NCI-H748 treated with DMSO at 0.1 percent for 48 hours (cell line): ENCODE results near the gene TAB3.

ENCODE experiments used
- DNase-seq: peaks from one replicate; lab custom pipeline; 2025; lab: John Stamatoyannopoulos, UW

TAB3 gene, protein sequence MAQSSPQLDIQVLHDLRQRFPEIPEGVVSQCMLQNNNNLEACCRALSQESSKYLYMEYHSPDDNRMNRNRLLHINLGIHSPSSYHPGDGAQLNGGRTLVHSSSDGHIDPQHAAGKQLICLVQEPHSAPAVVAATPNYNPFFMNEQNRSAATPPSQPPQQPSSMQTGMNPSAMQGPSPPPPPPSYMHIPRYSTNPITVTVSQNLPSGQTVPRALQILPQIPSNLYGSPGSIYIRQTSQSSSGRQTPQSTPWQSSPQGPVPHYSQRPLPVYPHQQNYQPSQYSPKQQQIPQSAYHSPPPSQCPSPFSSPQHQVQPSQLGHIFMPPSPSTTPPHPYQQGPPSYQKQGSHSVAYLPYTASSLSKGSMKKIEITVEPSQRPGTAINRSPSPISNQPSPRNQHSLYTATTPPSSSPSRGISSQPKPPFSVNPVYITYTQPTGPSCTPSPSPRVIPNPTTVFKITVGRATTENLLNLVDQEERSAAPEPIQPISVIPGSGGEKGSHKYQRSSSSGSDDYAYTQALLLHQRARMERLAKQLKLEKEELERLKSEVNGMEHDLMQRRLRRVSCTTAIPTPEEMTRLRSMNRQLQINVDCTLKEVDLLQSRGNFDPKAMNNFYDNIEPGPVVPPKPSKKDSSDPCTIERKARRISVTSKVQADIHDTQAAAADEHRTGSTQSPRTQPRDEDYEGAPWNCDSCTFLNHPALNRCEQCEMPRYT

DNA sequence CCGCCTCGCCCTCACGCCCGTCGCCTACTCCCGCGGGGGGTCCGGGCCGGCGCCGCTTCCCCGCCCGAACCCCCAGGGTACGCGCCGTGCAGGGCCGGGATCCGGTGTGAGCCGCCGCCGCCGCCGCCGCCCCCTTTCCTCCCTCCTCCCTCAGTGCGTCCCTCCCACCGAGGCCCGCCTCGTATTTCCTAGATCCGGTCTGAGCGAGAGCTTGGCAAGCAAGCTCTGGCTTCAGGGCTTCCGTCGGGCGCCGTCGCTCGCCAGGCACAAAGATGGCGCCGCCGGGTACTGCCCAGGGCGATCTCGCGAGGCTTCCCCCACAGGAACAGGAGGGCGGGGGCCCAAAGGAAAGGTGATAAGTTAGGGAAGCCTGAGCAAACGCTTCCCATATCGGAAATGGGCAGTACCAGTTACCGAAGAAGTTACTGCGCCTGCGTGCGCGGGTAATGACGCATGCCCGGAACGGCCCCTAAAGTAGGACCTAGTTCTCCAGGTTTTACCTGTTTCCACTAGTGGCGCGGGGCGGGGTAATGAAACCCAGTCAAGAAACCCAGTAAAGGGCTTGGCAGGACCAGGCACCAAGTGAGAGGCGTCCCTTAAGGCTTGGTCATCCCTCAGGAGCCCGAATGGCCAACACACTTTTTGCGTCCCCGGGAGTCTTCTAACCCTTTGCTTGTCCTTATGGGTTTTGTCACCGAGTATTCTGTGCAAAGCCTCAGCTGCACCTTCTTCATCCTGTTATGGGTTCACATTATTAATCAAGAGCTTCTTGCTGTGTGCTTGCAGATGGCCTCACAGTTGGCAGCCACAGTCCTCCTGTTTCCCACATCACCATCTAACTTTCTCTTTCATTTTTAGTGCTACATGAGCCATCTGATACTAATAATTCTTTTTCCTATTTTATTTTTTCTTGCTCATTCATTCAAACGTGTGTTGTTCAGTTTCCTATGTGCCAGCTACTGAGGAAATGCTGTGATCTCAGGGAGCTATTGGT is at the start of gene TAB3:
Gene TAB3 (minus strand): TSS at position 108 of the 994 bp plus-strand sequence. CDS start 29,666 bp downstream, outside the sequence.
- peak; percentile 92 for DNase-seq

GRCh38 chrX:30938295-30938694 is 49.2 kb upstream of the TAB3 start:
- no peak for DNase-seq

DNA sequence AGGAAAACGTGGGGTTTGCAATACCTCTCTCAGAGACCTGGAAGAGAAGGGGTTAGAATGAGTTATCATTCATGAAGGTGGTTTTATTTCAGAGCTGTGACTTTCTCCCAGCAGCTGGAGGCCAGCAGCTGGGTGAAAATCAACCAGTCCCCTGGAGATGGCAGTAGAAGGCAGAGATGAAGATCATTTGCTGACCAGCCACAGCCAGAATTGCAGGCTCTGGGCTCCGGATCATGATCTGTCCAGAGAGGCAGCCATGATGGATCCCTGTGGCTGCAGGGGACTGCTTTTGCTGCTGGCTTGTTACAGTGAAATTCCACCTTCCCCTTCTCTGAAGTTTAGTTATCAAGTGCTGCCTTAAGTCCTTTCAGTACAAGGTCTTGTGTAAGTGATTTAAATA is 46.9 kb upstream of the TAB3 start:
- DNase-seq = no peak

GRCh38 chrX:30931920-30932319 is 42.9 kb upstream of the TAB3 start:
- no peak for DNase-seq

GRCh38 chrX:30930679-30931078 is 41.6 kb upstream of the TAB3 start:
- DNase-seq = no peak

- no peak for DNase-seq
These were observed 41.1 kb upstream of the TAB3 start for GRCh38 chrX:30930143-30930542.

GRCh38 chrX:30920271-30920670 is 31.2 kb upstream of the TAB3 start:
- DNase-seq = no peak

DNA sequence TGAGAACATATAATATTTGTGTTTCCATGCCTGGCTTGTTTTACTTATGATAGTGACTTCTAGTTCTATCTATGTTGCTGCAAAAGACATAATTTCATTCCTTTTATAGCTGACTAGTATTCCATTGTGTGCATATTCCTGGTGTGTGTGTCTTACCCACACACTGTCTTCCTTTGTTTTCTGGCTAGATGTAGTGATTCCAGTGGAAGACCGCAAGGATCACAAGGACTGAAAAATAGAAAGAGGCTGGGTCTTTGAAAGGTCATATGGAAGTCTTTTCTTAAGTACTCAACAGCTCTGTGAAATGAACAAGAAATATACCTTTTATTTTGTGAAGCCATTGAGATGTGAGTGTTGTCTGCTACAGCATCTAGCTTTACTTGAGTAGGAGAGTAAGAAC is 29.4 kb upstream of the TAB3 start:
- no peak for DNase-seq

GRCh38 chrX:30913492-30913891 is 24.4 kb upstream of the TAB3 start:
- DNase-seq = no peak

DNA sequence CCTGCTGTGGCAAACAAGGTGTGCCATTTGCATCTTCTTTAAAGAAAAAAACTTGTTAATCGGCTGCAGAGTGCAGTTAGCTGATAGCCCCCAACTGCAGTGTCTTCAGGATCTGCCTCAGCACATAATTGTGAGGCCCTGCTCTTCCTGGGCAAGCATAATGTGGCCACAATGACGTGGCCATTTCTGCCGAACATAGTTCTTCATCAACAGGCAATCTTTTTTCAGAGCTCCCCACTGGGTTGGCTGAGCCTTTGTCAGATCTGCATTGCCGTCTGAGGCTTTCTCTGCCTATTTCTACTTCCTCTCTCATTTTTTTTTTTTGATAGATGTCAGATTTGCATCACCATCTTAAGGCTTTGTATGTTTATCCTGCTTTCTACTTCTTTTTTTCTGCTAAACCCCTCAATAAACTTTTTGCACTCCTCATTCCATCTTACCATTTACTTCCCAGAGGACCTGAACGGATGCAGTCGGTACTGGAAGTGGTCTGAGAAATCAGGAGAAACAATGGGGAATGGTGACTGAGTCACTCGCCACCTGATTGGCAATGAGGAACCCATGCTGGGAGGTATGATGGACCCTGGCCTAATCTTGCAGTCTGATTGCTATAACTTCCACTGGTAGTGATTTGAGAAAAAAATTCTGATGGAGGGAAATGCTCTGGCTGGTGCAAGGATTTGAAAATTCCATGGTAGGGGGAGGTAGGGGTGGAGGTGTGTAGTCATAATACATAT is 21.2 kb upstream of the TAB3 start:
- no peak for DNase-seq

DNA sequence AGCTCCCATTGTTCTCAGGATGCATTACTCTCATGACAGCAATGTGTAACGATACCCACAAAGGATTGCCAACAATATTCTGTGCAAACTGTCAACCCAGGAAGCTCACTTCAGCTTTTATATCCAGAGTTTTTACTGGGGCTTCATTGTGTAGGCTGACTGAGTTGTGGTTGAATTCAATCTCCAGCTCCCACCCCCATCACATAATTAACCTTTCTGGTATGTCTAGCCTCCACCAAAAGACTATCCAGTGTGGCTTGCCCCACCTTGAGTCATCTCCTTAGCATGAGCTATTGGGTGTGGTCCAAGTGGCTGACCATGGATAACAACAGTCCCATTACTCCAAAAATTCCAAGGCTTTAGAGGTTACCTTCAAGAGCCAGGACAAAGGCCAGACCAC is 17.7 kb upstream of the TAB3 start:
- no peak for DNase-seq

- DNase-seq = no peak
These were observed 16.3 kb upstream of the TAB3 start for GRCh38 chrX:30905321-30905720.

DNA sequence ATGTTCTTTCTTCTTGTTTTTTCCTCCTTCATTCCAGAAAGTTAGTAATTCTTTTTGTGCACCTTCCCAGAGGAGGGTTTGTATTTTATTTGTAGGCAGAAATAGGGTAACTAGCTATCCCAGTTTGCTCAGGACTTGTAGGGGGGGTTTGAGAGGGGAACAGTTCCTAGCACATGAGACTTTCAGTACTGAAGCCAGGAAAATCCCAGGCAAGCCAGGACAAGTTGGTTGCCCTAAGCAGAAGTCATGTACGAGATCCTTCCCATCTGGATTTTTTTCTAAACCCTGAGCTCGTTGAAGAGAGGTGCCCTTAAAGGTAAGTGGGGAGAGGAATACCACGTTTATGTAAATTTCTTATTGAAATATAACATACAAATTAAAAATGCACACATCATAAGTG is 15.6 kb upstream of the TAB3 start:
- no peak for DNase-seq

DNA sequence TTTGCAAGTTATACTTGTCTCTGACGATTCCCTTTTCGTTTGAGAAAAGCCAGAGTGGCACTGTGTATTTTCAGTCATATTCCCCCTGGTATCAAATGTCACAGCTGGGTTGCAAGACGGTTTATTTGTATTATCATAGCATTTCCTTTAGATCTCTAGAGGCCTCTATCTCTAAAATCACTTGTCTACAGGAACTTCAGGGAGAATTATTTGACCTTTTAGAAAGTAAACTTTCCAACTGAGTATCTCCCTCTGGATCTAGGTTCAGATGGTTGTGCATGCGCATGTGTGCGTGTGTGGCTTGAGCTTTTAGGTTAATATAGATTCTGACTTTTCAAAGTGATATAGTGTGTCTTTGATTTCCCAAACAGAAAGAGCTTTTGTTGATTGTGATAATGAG is 15.1 kb upstream of the TAB3 start:
- no peak for DNase-seq

- no peak for DNase-seq
These were observed 11.2 kb upstream of the TAB3 start for GRCh38 chrX:30900227-30900626.

DNA sequence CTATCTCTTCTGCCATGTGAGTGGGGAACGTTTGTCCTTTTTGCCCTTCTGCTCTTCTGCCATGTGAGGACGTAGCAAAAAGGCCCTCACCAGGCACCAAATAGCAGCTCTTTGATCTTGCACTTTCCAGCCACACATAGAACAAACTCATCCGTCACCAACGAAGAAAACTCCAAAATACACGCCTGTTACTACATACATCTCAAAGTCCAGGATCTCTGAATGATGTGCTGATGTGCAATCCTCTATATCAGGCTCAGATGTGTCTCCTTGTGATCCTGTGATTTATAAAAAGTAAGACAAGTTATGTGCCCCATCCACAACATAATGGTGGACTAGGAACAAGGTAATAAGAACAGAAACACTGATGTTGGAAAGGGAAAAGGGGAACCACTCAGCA is 9.8 kb upstream of the TAB3 start:
- no peak for DNase-seq

DNA sequence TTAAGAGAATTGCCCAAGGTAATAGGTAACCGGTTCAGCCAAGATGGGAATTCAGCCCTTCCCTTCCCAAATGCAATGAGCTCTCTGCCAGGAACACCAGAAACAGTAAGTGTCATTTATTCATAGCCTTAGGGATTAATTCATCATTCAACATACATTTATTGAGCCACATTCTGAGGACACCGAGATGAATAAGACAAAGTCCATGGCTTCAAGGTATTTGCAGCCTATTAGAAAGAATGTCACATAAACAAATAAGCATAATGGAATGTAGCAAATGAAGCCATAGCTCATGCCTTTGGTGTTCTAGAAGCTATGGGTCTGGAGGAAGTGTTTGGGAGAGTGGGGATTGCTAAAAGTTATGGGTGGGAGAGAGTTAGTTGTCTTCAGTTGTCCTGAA is 6.3 kb upstream of the TAB3 start:
- DNase-seq = no peak

GRCh38 chrX:30893206-30893605 is 4.2 kb upstream of the TAB3 start:
- DNase-seq = no peak

DNA sequence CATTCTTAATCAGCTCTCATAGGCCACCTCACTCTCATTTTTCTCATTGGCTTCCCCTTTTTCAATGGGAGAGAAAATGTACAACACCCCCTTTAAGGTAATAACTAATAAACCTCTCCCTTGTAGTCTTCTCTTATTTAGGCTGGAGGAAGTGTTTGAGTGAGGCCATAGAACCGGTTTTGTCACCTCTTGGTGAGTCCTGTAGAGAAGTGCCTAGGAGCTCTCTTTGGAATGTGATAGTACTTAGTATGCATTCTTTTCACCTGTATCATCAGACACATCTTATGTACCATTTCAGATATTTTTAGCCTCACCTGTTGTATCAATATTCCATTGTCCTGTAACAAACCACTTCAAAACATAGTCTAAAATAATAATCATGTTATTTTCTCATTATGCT is 3.5 kb upstream of the TAB3 start:
- DNase-seq = no peak

DNA sequence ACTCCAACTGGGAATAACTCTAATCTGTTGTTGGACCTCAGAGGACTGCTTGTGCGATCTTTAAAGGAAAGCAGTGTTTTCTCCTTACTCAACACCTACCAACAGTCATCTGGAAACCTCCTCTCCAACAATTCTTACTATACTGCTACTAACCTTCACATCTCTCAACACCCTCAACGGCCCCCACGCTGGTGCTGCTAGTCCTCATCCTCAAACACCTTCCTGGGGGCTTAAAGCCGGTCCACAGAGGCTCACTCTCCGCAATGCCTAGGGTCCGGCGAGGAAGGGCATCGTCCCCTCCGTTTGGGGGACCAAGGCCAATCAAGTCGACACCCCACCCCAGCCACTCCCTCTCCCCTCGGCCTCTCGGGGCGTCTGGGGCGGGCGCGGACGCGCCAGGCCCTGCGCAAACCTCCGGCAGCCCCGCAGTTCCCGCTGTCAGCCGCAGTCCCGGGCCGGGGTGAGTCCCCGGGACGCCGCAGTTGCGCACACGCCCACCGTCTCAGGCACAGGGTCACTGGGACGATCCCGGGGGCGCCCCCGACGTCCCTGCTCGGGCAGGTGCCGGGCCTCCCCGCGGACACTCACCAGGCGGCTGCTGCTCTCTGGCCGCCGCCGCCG is 418 bp downstream of the TAB3 start:
- no peak for DNase-seq

GRCh38 chrX:30887721-30888120 is 1.3 kb downstream of the TAB3 start:
- no peak for DNase-seq
